B cell (primary cell): ENCODE results near the gene RAB26. TPM values are rescaled to one million over a fixed set of nuclear protein-coding genes. Genes with fewer than 3 reads are reported as not detected.

ENCODE experiments used
- ATAC-seq: fragments of 200-7000 bp; cut with Tn5 transposase; one replicate; pipeline ENCODE4 v1.10.0; 2021; ENCODE audit warnings: low read depth, mild to moderate bottlenecking, moderate number of reproducible peaks, moderate library complexity
- CTCF ChIA-PET: fragments of 350-600 bp; sonication (Branson Sonifier 250); formaldehyde crosslinking; loops from one replicate; lab custom pipeline; 2021; ENCODE audit warnings: antibody characterized with exemption, inconsistent platforms; lab: Charles Lee
- POLR2A ChIA-PET: fragments of 350-600 bp; sonication (Branson Sonifier 250); formaldehyde crosslinking; loops from one replicate; lab custom pipeline; 2021; ENCODE audit warnings: antibody characterized with exemption; lab: Charles Lee
- DNase-seq: peaks from one replicate; pipeline ENCODE4 v3.0.0; 2013
- H2AFZ ChIP-seq: 2 replicates; pipeline ENCODE4 v1.6.1; 2012; ENCODE audit warnings: mild to moderate bottlenecking, low read depth, low read length; ENCODE audit not compliant: insufficient read depth, poor library complexity, severe bottlenecking
- H3K27ac ChIP-seq, 2 donors: 1 replicate in 1 of 2; 2 replicates in 1 of 2; pipeline ENCODE4 v1.5.1; 2012 to 2013; ENCODE audit warnings: low read length in 2 of 2, mild to moderate bottlenecking in 2 of 2, moderate library complexity in 1 of 2
- H3K27me3 ChIP-seq, 4 experiments: fragments of 200-600 bp in 1 of 4; sonication (generic) in 1 of 4; replicated peaks in 1 of 4; 1 replicate in 2 of 4; 2 replicates in 2 of 4; pipeline versions ENCODE4 v1.6.1 to v1.7.0; 2013 to 2016; ENCODE audit warnings: low read length in 3 of 4, mild to moderate bottlenecking in 2 of 4, mixed read lengths in 1 of 4, moderate library complexity in 1 of 4; ENCODE audit not compliant: insufficient read depth in 4 of 4, control insufficient read depth in 3 of 4; ENCODE audit errors: control extremely low read depth in 1 of 4
- H3K36me3 ChIP-seq, 2 experiments: replicated peaks in 1 of 2; 1 replicate in 1 of 2; 2 replicates in 1 of 2; pipeline versions ENCODE4 v1.6.1 to v1.7.1; 2013; ENCODE audit warnings: low read length in 1 of 2; ENCODE audit not compliant: insufficient read depth in 2 of 2, control insufficient read depth in 1 of 2; ENCODE audit errors: control extremely low read depth in 1 of 2, extremely low read depth in 1 of 2
- H3K4me1 ChIP-seq, 2 donors: fragments of 200-600 bp in 1 of 2; sonication (generic) in 1 of 2; 1 replicate in 1 of 2; 2 replicates in 1 of 2; pipeline versions ENCODE4 v1.5.1 to v1.6.1; 2013 to 2017; ENCODE audit warnings: low read length in 2 of 2; ENCODE audit not compliant: control insufficient read depth in 2 of 2, insufficient read depth in 2 of 2
- H3K4me2 ChIP-seq: replicated peaks from 2 replicates; pipeline ENCODE3; 2012; ENCODE audit warnings: mild to moderate bottlenecking, low read depth, low read length; ENCODE audit not compliant: poor library complexity, severe bottlenecking
- H3K4me3 ChIP-seq, 5 experiments: fragments of 200-600 bp in 1 of 5; sonication (generic) in 1 of 5; 1 replicate in 3 of 5; 2 replicates in 2 of 5; pipeline versions ENCODE4 v1.5.1 to v1.7.0; 2011 to 2016; ENCODE audit warnings: low read length in 4 of 5, mild to moderate bottlenecking in 4 of 5, low read depth in 2 of 5, control low read depth in 1 of 5, moderate library complexity in 1 of 5; ENCODE audit not compliant: insufficient read depth in 1 of 5; ENCODE audit errors: control extremely low read depth in 1 of 5, extremely low read depth in 1 of 5
- H3K79me2 ChIP-seq: fragments of 200-600 bp; sonication (generic); one replicate; pipeline ENCODE4 v1.6.0; 2016; ENCODE audit warnings: low read length; ENCODE audit not compliant: control insufficient read depth, insufficient read depth
- H3K9ac ChIP-seq: fragments of 200-600 bp; sonication (generic); 2 replicates; pipeline ENCODE4 v1.6.1; 2017; ENCODE audit warnings: mild to moderate bottlenecking, low read length, moderate library complexity
- H3K9me3 ChIP-seq, 3 donors: one replicate each; pipeline versions ENCODE4 v1.6.1 to v1.7.1; 2013; ENCODE audit warnings: low read length in 2 of 3; ENCODE audit not compliant: control insufficient read depth in 2 of 3, insufficient read depth in 1 of 3; ENCODE audit errors: control extremely low read depth in 1 of 3
- H4K20me1 ChIP-seq: 2 replicates; pipeline ENCODE4 v1.6.0; 2012; ENCODE audit warnings: mild to moderate bottlenecking, low read length; ENCODE audit not compliant: insufficient read depth, control insufficient read depth, poor library complexity, severe bottlenecking
- H3K27ac Mint-ChIP-seq: one replicate; pipeline ENCODE4 v1.8.0; 2021; ENCODE audit warnings: mixed read lengths
- H3K27me3 Mint-ChIP-seq: one replicate; pipeline ENCODE4 v1.8.0; 2021; ENCODE audit warnings: mixed read lengths
- H3K4me1 Mint-ChIP-seq: one replicate; pipeline ENCODE4 v1.8.0; 2021; ENCODE audit warnings: mixed read lengths
- H3K4me3 Mint-ChIP-seq: one replicate; pipeline ENCODE4 v1.8.0; 2021; ENCODE audit warnings: mixed read lengths
- H3K9me3 Mint-ChIP-seq: one replicate; pipeline ENCODE4 v1.8.0; 2022; ENCODE audit warnings: mixed read lengths; ENCODE audit not compliant: insufficient read depth
- CTCF ChIP-seq: fragments of 200-600 bp; IDR thresholded peaks from one replicate; pipeline ENCODE4 v1.8.0; 2022; ENCODE audit warnings: antibody characterized with exemption, mild to moderate bottlenecking
- EZH2 ChIP-seq: IDR thresholded peaks from 2 replicates; pipeline ENCODE4 v1.6.1; 2012; ENCODE audit warnings: borderline replicate concordance, low read depth, mild to moderate bottlenecking, moderate library complexity, low read length; ENCODE audit not compliant: insufficient read depth, poor library complexity, severe bottlenecking
- WGBS: methylation state at CpG from one replicate; pipeline ENCODE4 v1.1.5; 2013; ENCODE audit warnings: missing lambda C conversion rate; ENCODE audit not compliant: insufficient coverage; 5-methylcytosine and 5-hydroxymethylcytosine counted together
- intact Hi-C: fragments of 100-400 bp; cut with micrococcal nuclease; formaldehyde crosslinking; loops from one replicate; pipeline ENCODE4 v1.10.0; 2022
- polyA plus RNA-seq: library from polyadenylated mRNA; depleted of rRNA; stranded (reverse); fragments of >200 nt; gene quantifications from 2 replicates; pipeline ENCODE4 v1.2.3, GENCODE V29; 2012
- total RNA-seq, 2 donors: library from RNA; stranded (reverse); fragments of 120-200 nt in 1 of 2; gene quantifications; 1 replicate in 1 of 2; 2 replicates in 1 of 2; pipeline versions ENCODE4 v1.2.3 to v1.2.4, GENCODE V29; 2013 to 2022

The RAB26 gene
- total and polyA plus RNA-seq, 2 donors (not counting 1 experiment from before 2014, with no cell fraction given): 0.62 to 1.2 TPM

- no peak for TF ChIP-seq EZH2
- no peak for TF ChIP-seq CTCF
- Mint-ChIP-seq H3K9me3 (no peaks in the 10 kb centered on the region), H3K4me3 (peak overlapping the region; percentile 60), H3K27ac (no peak overlapping the region), H3K27me3 (no peaks in the 10 kb centered on the region), H3K4me1 (peaks cover 45% of the 10 kb centered on the region)
- peaks cover 0 to 4% (median 0%) of the 10 kb centered on the region in 4 experiments for H3K27me3 ChIP-seq
- H3K4me1 ChIP-seq: peaks cover 51 to 69% of the 10 kb centered on the region in 2 donors
- POLR2A ChIA-PET: interaction anchor here (0.6 to 1.3 kb wide), 3 partner anchors 130 to 287 kb away, joined by 4 to 6 read pairs (median 4); partner anchors contain the start of gene NPW
- H3K36me3 ChIP-seq: peaks cover 0 to 18% of the 10 kb centered on the region in 2 experiments
- intact Hi-C loops: loop anchor here (10.0 kb wide), 2 partner anchors 285 to 755 kb away; no protein-coding TSS in a partner anchor
- H4K20me1 ChIP-seq: peaks cover 62% of the 10 kb centered on the region
- peak overlapping the region; percentile 93 for H3K4me2 ChIP-seq
- no peaks in the 10 kb centered on the region for H3K9me3 ChIP-seq
- 67% methylated on average over 22 of the region's 24 CpGs for WGBS
- H2AFZ ChIP-seq: no peak overlapping the region
- H3K9ac ChIP-seq: no peak overlapping the region
- H3K79me2 ChIP-seq: peaks cover 39% of the 10 kb centered on the region
- no peak overlapping the region for H3K27ac ChIP-seq
- no peak overlapping the region for H3K4me3 ChIP-seq
- no peak for ATAC-seq
- DNase-seq: no peak
- CTCF ChIA-PET: interaction anchor here (0.9 kb wide), 1 partner anchor 9 kb away, joined by 5 read pairs; no protein-coding TSS in a partner anchor
Observed at GRCh38 chr16:2149630-2150417, 1.4 kb downstream of the RAB26 start.
